RCC 7860 (cell line): Measurements from ENCODE around the gene ZBTB11.
"Not testable (repeated sequence)": the region's sequence is repeated elsewhere in the genome, so short reads cannot be mapped to it uniquely, and the experiment has no call there.

Experiments used
- DNase-seq: peaks from one replicate; pipeline ENCODE4 v3.0.0-alpha.2; 2015; ENCODE audit warnings: low spot score
- FAIRE-seq: peaks from 2 replicates; lab custom pipeline; 2012; peaks lifted over from hg19 to GRCh38; lab: Jason Lieb, UNC

ZBTB11 gene, protein sequence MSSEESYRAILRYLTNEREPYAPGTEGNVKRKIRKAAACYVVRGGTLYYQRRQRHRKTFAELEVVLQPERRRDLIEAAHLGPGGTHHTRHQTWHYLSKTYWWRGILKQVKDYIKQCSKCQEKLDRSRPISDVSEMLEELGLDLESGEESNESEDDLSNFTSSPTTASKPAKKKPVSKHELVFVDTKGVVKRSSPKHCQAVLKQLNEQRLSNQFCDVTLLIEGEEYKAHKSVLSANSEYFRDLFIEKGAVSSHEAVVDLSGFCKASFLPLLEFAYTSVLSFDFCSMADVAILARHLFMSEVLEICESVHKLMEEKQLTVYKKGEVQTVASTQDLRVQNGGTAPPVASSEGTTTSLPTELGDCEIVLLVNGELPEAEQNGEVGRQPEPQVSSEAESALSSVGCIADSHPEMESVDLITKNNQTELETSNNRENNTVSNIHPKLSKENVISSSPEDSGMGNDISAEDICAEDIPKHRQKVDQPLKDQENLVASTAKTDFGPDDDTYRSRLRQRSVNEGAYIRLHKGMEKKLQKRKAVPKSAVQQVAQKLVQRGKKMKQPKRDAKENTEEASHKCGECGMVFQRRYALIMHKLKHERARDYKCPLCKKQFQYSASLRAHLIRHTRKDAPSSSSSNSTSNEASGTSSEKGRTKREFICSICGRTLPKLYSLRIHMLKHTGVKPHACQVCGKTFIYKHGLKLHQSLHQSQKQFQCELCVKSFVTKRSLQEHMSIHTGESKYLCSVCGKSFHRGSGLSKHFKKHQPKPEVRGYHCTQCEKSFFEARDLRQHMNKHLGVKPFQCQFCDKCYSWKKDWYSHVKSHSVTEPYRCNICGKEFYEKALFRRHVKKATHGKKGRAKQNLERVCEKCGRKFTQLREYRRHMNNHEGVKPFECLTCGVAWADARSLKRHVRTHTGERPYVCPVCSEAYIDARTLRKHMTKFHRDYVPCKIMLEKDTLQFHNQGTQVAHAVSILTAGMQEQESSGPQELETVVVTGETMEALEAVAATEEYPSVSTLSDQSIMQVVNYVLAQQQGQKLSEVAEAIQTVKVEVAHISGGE

DNA sequence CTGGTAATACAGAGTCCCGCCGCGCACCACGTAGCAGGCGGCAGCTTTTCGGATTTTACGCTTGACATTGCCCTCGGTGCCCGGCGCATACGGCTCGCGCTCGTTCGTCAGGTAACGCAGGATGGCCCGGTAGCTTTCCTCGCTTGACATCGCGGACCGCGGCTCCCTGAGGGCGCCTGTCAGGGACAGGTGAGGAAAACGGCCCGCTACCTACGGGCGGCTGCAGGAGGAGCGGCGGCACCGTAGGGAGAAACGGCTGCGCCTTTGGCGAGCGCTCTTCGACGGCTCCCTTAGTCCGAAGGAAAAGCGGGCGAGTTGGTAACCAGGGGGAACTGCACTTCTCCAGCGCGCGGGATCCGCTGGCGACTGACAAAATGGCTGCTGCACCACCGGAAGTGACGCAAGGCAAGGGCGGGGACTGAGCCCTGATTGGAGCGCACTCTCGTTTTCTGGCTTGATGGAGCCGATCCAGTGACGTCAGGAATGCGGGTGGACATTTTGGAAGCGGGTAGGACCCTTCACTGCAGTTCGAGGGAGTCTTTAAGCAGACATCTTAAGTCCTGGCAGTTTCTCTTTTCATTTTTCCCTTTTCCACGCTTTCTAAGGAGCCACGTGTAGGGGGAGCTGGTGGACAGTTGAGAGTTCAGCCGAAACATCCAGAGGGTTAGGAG is at the start of gene ZBTB11:
ZBTB11 (minus strand) TSS at position 368 of the 671 bp plus-strand sequence; CDS start at position 150, 218 bp downstream.
- DNase-seq (peak; percentile 99), FAIRE-seq (peak; percentile 93)

DNA sequence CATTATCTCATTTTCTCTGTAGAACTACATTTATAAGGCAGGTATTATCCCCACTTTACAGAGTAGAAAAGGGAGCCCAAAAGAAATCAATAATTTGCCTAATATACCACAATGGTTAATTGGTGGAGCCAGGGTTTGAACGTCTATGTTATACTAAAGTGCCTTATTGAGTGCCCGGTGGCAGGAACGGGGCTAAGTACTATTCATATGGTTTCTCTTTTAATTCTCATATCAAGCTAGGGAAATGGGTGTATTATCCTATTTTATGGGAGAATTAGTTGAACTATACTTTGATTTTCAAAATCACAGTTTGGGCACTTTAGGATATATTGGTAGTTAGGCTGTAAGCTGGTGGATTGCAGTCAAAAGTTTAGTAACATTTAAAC is 49.0 kb upstream of the ZBTB11 start:
- FAIRE-seq (no peak), DNase-seq (no peak)

DNA sequence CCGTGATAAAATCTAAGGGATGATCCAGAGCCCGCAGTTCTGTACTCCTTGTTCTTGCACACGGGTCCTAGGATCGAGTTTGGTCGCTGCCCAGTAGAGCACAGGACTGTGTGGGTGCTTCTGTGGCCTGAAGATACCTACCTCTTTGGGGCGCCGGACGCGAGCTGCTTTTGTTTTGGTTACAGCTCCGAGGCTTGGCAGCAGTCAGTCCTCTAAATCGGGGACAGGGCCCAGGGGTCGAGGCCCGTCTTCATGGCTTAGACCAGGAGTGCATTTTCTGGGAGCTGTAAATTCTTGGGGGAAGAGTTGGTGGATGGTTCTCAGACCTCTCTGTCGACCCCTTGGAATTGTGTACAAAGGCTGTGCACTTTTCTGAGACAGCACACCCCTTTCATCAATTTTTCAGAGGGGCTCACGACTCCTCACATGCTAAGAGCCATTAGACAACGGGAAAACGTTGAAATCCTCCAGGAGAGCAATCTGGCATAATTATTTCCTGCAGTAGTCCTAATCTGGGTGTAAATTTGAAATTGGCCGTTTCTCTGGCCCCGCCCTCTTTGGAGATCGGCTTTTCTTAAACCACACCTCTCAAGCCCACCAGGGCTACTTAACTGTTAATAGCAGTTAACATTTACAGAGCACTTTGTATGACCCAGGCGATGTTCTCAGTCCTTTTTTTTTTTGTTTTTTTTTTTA is 48.4 kb upstream of the ZBTB11 start:
- FAIRE-seq (no peak), DNase-seq (no peak)

DNA sequence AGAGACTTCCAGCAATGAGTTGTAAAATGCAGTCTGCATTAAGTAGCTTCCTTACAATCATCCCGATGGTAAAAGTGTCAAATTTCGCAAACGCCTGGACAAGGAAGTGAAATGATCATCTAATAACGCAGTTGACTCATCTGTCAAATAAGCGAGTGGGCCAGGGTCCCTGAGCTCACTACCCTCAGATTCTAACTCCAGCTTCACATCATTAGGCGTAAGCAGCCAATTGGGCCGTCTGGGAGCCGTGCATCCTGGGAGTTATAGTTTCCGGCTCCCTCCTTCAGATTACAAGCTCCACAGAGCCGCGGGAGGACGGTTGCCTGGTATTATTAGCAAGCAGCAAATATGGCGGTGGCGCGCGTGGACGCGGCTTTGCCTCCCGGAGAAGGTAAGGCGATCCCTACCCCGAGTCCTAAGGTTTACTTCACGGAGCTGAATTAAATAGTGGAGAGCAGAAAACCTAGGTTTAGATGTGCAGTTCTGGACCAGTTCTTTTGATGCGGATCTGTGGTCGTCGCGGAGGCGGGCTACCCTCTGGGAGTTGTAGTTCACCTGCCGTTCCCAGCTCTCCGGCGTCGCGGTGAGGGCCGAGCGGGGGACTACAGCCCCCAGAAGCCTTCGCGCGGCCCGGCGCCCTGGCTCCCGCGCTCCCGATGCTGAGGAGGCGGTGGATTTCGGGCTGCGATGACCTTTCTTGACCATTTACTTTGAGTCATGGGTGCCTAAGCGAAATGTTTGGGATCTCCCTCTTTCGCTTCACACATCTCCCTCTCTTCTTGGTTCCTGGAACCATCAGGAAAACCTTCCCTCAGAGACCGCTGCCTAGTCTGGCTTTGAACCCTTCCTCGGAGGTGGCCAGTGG is 47.6 kb upstream of the ZBTB11 start, which contains the start of gene CEP97:
CEP97 (plus strand) TSS at position 286 of the 865 bp plus-strand sequence; CDS start at position 349, 63 bp downstream.
- peak; percentile 85 for DNase-seq
- peak; percentile 77 for FAIRE-seq

DNA sequence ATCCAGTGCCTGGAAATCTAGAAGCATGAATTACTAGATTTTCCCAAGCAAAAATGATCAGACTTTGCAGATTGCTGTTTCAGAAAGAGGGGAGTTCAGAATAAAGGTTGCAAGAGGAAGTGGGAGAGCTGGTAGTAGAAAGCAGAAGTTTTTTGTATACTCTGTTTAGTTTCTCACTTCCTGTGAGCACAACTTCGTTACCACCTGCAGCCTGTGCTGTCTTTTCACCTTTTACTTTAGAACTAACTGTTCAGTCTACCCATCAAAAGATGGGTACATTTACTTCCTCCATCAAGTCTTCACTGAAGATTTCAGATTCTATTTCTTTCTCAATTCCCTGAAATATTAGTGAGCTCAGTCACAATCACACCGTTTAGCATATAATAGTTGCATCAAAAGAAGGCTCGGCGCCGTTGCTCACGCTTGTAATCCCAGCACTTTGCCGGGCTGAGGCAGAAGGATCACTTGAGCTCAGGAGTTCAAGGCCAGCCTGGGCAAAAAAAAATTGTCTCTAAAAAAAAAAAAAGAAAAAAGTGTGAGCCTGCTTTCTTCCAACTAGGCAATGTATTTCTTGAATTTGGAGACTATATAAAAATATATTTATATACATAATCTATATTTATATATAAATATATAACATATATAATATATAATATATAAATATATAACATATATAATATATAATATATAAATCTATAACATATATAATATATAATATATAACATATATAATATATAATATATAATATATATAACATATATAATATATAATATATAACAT is 45.7 kb upstream of the ZBTB11 start:
- DNase-seq: no peak

DNA sequence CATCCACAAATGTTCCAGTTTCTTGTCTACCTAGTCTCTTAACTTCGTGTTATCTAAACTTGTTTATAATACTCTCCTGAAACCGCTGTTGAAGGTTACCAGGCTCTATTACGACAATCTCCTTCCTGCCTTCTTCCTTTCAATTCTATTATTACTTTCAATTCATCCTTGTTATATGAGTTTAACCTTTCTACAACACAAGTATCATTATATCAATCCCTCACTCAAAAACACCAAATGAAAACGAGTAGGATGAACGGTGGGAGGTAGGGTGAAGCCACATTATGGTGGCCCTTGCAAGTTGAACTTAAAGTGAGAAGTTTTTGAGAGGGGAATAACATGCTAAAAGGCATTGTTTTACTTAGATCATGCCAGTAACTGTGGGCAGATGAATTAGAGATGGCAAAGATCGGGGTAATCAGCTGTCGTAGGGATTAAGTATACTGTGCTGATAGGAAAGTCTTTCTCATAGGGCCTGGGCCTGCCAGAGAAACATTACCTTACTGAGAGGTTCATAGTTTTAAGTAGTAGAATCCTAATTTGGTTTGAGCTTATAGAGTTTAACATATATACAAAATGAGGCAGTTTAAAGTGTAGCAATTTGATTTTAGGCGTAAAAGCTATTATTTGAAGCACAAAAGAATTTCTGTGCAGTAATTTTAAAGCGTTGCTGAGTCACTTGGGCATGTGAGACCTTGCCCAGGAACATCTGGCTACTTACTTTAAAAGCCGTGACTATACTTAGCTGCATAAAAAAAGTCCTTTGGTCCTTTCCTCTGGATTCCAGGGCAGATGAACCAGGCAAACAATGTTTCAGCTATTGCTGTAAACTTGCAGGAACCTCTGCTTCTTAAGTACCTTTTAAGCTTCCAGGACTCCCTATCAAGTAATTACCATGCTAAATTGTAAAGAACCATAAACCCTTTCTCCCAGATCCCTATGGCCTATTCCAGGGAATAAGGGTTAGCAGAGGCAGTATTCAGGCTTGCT is 44.2 kb upstream of the ZBTB11 start:
- DNase-seq: no peak

More for the DNA sequence above, 45.7 kb upstream of the ZBTB11 start:
- FAIRE-seq: no peak

DNA sequence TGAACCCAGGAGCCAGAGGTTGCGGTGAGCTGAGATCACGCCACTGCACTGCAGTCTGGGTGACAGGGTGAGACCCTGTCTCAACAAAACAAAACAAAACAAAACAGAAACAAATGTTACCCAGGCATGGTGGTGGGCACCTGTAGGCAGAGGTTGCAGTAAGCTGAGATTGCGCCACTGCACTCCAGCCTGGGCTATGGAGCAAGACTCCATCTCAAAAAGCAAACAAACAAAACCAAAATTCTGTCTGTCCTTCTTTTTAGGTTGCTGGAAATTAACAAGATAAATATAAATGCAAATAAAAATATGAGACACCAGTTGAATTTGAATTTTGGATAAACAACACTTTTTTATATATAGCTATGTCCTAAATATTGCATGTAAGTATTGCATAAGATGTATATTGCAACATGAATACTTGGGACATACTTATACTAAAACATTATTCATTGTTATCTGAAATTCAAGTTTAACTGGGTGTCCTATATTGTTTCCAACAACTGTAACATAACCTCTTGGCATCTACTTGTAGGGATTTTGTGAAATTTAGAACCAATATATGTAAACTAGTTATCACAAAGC is 42.8 kb upstream of the ZBTB11 start:
- no peak for DNase-seq
- FAIRE-seq: no peak

More for the DNA sequence above, 44.2 kb upstream of the ZBTB11 start:
- no peak for FAIRE-seq

DNA sequence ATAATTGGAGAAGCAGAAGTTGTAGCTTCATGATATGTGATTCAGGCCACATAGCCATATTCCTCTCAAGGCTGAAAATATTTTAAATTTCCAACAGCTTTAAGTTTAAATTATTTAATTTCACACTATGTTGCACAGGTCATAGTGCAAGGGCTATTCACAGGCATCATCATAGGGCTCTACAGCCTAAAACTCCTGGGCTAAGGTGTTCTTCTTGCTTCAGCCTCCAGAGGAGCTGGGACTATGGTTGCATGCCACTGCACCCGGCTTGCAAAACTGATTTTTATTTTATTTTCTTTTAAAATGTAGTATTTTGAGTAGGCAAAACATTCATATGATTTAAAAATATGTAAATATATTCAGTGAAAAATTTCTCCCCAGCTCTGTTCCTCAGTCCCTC is 41.5 kb upstream of the ZBTB11 start:
- no peak for DNase-seq
- FAIRE-seq: no peak

DNA sequence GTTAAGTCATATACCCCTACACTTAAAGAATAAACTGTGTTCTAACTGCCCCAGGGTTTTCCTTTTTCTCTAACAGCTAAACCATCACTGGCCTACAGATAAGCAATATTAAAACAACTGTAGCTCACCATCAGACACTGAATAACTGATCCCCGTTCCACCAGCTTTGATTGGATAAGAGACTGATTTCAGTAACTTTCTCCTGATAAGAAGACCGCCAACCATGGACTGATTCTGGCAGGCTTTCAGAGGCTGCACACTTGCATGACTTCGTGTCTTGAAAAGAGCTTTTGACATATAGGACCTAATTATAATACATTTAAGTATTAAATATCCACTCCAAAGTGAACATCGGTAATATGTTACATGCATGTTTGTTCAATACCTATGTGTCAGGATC is 32.2 kb upstream of the ZBTB11 start:
- no peak for DNase-seq
- FAIRE-seq: no peak

DNA sequence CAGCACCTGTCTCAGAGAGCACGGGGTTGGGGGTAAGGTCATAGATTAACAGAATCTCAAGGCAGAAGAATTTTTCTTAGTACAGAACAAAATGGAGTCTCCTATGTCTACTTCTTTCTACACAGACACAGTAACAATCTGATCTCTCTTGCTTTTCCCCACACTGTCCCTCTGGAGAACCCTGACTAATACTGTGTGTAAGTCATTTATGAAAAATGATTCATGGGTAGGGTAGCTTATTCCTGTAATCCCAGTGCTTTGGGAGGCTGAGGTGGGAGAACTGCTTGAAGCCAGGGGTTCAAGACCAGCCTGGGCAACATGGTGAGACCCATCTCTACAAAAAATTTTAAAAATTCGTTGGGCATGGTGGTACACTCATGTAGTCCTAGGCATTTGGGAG is 27.7 kb upstream of the ZBTB11 start:
- DNase-seq, FAIRE-seq: not testable (repeated sequence)

DNA sequence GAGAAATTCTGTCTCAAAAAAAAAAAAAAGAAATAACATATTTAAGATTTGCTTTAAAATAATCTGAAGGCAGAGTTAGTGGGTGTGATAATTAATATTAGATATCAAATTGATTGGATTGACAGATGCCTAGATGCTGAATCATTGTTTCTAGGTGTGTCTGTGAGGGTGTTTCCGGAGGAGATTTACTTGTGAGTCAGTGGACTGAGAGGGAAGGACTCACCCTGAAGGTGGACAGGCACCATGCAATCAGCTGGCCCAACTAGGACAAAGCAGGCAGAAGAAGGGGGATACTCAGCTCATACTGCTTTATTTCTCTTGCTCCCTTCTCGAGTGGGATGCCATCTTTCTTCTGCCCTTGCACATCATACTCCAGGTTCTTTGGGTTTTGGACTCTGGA is 26.2 kb upstream of the ZBTB11 start:
- DNase-seq: no peak
- no peak for FAIRE-seq

DNA sequence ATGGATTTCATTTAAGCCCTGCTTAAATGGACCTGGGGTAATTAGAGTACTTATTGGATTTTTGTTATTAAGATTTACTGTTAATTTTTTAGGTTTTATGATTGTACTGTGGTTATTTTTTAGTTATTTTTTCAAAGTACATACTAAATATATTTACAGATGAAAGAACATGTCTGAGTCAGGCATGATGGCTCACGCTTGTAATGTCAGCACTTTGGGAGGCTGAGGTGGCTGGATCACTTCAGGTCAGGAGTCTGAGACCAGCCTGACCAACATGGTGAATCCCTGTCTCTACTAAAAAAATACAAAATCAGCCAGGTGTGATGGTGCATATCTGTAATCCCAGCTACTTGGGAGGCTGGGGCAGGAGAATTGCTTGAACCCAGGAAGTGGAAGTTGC is 25.8 kb upstream of the ZBTB11 start:
- FAIRE-seq: no peak
- DNase-seq: no peak

DNA sequence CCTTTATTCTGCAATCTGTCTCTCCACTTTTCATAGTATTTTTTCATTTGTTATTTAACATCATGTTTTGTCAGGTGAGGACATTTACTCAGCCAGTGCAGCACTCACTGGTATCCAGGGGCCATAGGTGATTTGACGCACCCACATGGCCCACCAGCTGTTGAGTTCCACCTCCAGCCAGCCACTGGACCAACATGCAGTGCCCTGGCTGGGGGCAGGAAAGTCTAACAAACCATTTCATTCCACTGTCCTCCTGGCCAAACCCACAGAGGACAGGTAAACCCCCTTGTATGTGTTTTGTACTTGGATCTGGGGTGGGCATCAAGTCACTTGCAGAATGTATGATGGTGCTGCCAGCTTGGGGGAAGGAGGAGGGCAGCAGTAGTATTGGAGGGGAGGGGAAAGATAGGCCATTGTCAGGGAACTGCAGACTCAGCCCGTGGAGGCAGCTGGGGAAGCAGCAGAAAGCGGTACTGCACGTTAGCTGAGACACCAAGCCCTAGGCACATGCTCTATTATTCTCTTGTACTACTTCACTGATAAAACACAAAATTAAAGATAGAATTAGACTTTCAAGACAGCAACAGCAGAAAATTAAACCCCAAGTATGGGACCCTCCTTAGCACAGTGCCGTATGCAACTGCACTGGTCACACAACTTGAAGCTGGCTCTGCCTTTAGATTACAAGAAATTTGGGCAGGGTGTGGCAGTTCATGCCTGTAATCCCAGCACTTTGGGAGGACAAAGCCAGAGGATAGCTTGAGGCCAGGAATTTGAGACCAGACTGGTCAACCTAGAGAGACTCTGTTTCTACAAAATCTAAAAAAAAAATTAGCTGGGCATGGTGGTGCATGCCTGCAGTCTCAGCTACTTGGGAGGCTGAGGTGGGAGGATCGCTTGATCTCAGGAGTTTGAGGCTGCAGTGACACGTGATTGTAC is 25.0 kb upstream of the ZBTB11 start:
- FAIRE-seq: no peak
- no peak for DNase-seq

DNA sequence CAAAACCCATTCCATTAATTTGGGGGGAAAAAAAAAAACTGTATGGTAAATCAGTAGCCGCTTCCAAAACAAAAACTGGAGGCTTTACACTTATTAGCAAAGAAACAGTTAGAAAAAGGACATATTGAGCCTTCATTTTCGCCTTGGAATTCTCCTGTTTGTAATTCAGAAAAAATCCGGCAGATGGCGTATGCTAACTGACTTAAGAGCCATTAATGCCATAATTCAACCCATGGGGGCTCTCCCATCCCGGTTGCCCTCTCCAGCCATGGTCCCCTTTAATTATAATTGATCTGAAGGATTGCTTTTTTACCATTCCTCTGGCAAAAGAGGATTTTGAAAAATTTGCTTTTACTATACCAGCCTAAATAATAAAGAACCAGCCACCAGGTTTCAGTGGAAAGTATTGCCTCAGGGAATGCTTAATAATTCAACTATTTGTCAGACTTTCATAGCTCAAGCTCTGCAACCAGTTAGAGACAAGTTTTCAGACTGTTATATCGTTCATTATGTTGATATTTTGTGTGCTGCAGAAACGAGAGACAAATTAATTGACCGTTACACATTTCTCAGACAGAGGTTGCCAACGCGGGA is 18.9 kb upstream of the ZBTB11 start:
- DNase-seq (peak; percentile 32), FAIRE-seq (no peak)

DNA sequence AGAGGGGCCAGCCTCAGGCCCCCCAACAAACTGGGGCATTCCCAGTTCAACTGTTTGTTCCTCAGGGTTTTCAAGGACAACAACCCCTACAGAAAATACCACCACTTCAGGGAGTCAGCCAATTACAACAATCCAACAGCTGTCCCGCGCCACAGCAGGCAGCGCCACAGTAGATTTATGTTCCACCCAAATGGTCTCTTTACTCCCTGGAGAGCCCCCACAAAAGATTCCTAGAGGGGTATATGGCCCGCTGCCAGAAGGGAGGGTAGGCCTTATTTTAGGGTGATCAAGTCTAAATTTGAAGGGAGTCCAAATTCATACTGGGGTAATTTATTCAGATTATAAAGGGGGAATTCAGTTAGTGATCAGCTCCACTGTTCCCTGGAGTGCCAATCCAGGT is 17.9 kb upstream of the ZBTB11 start:
- FAIRE-seq, DNase-seq: not testable (repeated sequence)
